HG02884 (cell line): ENCODE results near the gene FLNB.

ENCODE experiments used
- ATAC-seq: cut with Tn5 transposase; IDR thresholded peaks from one replicate; pipeline ENCODE4 v1.9.1; 2021; ENCODE audit warnings: mild to moderate bottlenecking, moderate library complexity; ENCODE audit not compliant: unreplicated experiment

FLNB gene

GRCh38 chr3:58008141-58009025 lies at the start of gene FLNB:
Gene FLNB, plus strand, starts transcription at chr3:58008422. Its CDS starts 143 bp downstream, at chr3:58008565.
- ATAC-seq = peak; percentile 65

- ATAC-seq = peak; percentile 15
Observed at GRCh38 chr3:57958642-57959422, 49.4 kb upstream of the FLNB start.

GRCh38 chr3:57959423-57960173 lies 48.6 kb upstream of the FLNB start:
- peak; percentile 46 for ATAC-seq

GRCh38 chr3:57960174-57960505 lies 48.1 kb upstream of the FLNB start:
- no peak for ATAC-seq

- ATAC-seq = no peak
Observed at GRCh38 chr3:57961177-57961827, 46.9 kb upstream of the FLNB start.

GRCh38 chr3:57961828-57962447 lies 46.3 kb upstream of the FLNB start:
- ATAC-seq = no peak

GRCh38 chr3:57962448-57962834 lies 45.8 kb upstream of the FLNB start:
- ATAC-seq = no peak

- no peak for ATAC-seq
Observed at GRCh38 chr3:57963811-57964346, 44.3 kb upstream of the FLNB start.

GRCh38 chr3:57966829-57967228 lies 41.4 kb upstream of the FLNB start:
- no peak for ATAC-seq

GRCh38 chr3:57967590-57967989 lies 40.6 kb upstream of the FLNB start:
- ATAC-seq = no peak

GRCh38 chr3:57968501-57968900 lies 39.7 kb upstream of the FLNB start:
- ATAC-seq = no peak

- no peak for ATAC-seq
Observed at GRCh38 chr3:57971975-57972374, 36.2 kb upstream of the FLNB start.

- ATAC-seq = no peak
Observed at GRCh38 chr3:57972531-57973111, 35.6 kb upstream of the FLNB start.

GRCh38 chr3:57973715-57974477 lies 34.3 kb upstream of the FLNB start:
- ATAC-seq = no peak

- ATAC-seq = no peak
Observed at GRCh38 chr3:57974796-57975388, 33.3 kb upstream of the FLNB start.

- ATAC-seq = no peak
Observed at GRCh38 chr3:57977818-57978235, 30.4 kb upstream of the FLNB start.

GRCh38 chr3:57978316-57978715 lies 29.9 kb upstream of the FLNB start:
- ATAC-seq = no peak

GRCh38 chr3:57980416-57980815 lies 27.8 kb upstream of the FLNB start:
- no peak for ATAC-seq
